ENCODE measurements around the gene PLXNA2. TPM values are rescaled to one million over a fixed set of nuclear protein-coding genes. Genes with fewer than 3 reads are reported as not detected.

PLXNA2 gene
- total and polyA plus RNA-seq, 8 donors: 48.7 to 137 (median 72.9) TPM

- 86 to 89% methylated on average over 11 of the region's 11 CpGs for WGBS, 2 donors
- no peak for TF ChIP-seq CTCF (IDR thresholded peaks at IDR 0.05)
- no peak overlapping the region for H3K4me3 ChIP-seq
- intact Hi-C loops (cut with DNase I): no loop called here
- FAIRE-seq (no peak), ATAC-seq (no peak), DNase-seq (no peak)
- H3K27me3 ChIP-seq: no peaks in the 10 kb centered on the region
- no peaks in the 10 kb centered on the region for H3K4me1 ChIP-seq
- H3K36me3 ChIP-seq: peaks cover 0 to 69% (median 7%) of the 10 kb centered on the region in 3 donors
- H3K9me3 ChIP-seq: no peaks in the 10 kb centered on the region
- no peak overlapping the region for H3K27ac ChIP-seq
Observed at GRCh38 chr1:208080396-208081286, 163.5 kb downstream of the PLXNA2 start.

GRCh38 chr1:208079161-208079560, 165.0 kb downstream of the PLXNA2 start:
- FAIRE-seq (no peak), DNase-seq (no peak), ATAC-seq (no peak)
- Histone ChIP-seq H3K4me3 (no peak overlapping the region), H3K27ac (no peak overlapping the region), H3K27me3 (no peaks in the 10 kb centered on the region), H3K36me3 (peaks cover 0 to 57% (median 7%) of the 10 kb centered on the region in 3 donors), H3K9me3 (no peaks in the 10 kb centered on the region), H3K4me1 (no peaks in the 10 kb centered on the region)
- TF ChIP-seq CTCF (IDR thresholded peaks at IDR 0.05): no peak
- WGBS, 2 donors: 83 to 85% methylated on average over 9 of the region's 9 CpGs
- intact Hi-C loops (cut with DNase I): no loop called here

DNA sequence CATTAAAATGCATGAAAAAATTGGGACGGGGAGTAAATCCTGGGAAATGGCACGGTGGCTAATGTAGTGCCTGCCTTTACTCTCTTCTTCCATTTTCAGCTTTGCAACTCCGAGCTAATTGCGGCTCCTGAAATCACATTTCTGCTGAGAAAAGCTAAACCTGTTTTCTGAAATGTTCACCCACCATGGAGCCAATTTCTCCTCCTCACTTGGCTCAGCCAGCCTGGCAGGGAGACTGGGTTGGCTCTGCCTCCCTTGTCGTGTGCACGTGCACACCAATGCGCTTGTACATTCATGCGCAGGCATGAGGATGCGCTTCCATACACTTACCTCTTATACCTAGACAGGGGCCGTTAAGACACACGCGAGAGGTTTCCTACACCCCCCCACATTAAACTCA, 165.4 kb downstream of the PLXNA2 start:
- Histone ChIP-seq H3K36me3 (peaks cover 0 to 58% (median 7%) of the 10 kb centered on the region in 3 donors), H3K4me1 (no peaks in the 10 kb centered on the region), H3K27me3 (no peaks in the 10 kb centered on the region), H3K9me3 (no peaks in the 10 kb centered on the region), H3K4me3 (no peak overlapping the region), H3K27ac (no peak overlapping the region)
- no peak for FAIRE-seq
- no peak for ATAC-seq
- 91 to 92% methylated on average over 12 of the region's 12 CpGs for WGBS, 2 donors
- no peak for TF ChIP-seq CTCF (IDR thresholded peaks at IDR 0.05)
- no peak for DNase-seq
- intact Hi-C loops (cut with DNase I): no loop called here

GRCh38 chr1:208077232-208078075, 166.7 kb downstream of the PLXNA2 start:
- ATAC-seq: peak in 1 of 4 donors; percentile 29
- no peak for DNase-seq
- H3K9me3 ChIP-seq: no peaks in the 10 kb centered on the region
- no peaks in the 10 kb centered on the region for H3K4me1 ChIP-seq
- intact Hi-C loops (cut with DNase I): no loop called here
- no peak for FAIRE-seq
- H3K27me3 ChIP-seq: no peaks in the 10 kb centered on the region
- H3K27ac ChIP-seq: no peak overlapping the region
- H3K4me3 ChIP-seq: no peak overlapping the region
- peaks cover 0 to 50% (median 7%) of the 10 kb centered on the region in 3 donors for H3K36me3 ChIP-seq
- TF ChIP-seq CTCF (IDR thresholded peaks at IDR 0.05): no peak
- WGBS, 2 donors: 81% methylated on average over 16 of the region's 16 CpGs

Data from pancreas (tissue), 10 donors.